Vagina (tissue), 2 donors: ENCODE data around the gene KMT2C. TPM values are rescaled to one million over a fixed set of nuclear protein-coding genes. Genes with fewer than 3 reads are reported as not detected.
A peak's percentile ranks its signal among the peaks of the same experiment; 100 is the strongest.

Experiments used
- DNase-seq, 2 donors: peaks; one replicate each; pipeline ENCODE4 v3.0.0-alpha.2; 2017; ENCODE audit errors: extremely low spot score in 2 of 2
- H3K27ac ChIP-seq: fragments of 200-600 bp; sonication (generic); one replicate; pipeline ENCODE4 v1.5.1; 2019
- H3K27me3 ChIP-seq: fragments of 200-600 bp; sonication (generic); one replicate; pipeline ENCODE4 v1.5.1; 2019
- H3K36me3 ChIP-seq, 2 donors: fragments of 200-600 bp; sonication (generic); one replicate each; pipeline ENCODE4 v1.5.1; 2017 to 2019
- H3K4me1 ChIP-seq: fragments of 200-600 bp; sonication (generic); one replicate; pipeline ENCODE4 v1.5.1; 2019
- H3K4me3 ChIP-seq, 2 donors: fragments of 200-600 bp; sonication (generic); 1 replicate in 1 of 2; 2 replicates in 1 of 2; pipeline ENCODE4 v1.5.1; 2016 to 2019
- H3K9me3 ChIP-seq: fragments of 200-600 bp; sonication (generic); one replicate; pipeline ENCODE4 v1.5.1; 2019
- POLR2A ChIP-seq, 2 donors: fragments of 450-650 bp; IDR thresholded peaks; one replicate each; pipeline ENCODE4 v1.6.1; 2017; ENCODE audit warnings: antibody characterized with exemption in 2 of 2, mild to moderate bottlenecking in 2 of 2, moderate library complexity in 2 of 2
- POLR2AphosphoS5 ChIP-seq, 2 donors: sonication (generic); formaldehyde crosslinking; IDR thresholded peaks; one replicate each; pipeline ENCODE4 v1.9.0; 2017; ENCODE audit warnings: antibody characterized with exemption in 2 of 2, mild to moderate bottlenecking in 2 of 2, low read depth in 1 of 2; ENCODE audit not compliant: insufficient read depth in 1 of 2
- intact Hi-C: fragments of 100-400 bp; cut with DNase I; formaldehyde crosslinking; loops from one replicate; pipeline ENCODE4 v1.15.1; 2023
- total RNA-seq: library from RNA; depleted of rRNA; stranded (reverse); fragments of >200 nt; gene quantifications from one replicate; pipeline ENCODE4 v1.2.3, GENCODE V29; 2016
- TF ChIP-seq, protein P1 (sequence below), 3 experiments: fragments of 450-650 bp in 2 of 3; fragments of 200-600 bp in 1 of 3; sonication (generic) in 1 of 3; IDR thresholded peaks; one replicate each; pipeline ENCODE4 v1.5.1; 2017 to 2019; ENCODE audit warnings: antibody characterized with exemption in 3 of 3, mild to moderate bottlenecking in 2 of 3, moderate library complexity in 2 of 3

KMT2C gene
- total RNA-seq, 1 donor from 2014 or later: 62.6 TPM

DNA sequence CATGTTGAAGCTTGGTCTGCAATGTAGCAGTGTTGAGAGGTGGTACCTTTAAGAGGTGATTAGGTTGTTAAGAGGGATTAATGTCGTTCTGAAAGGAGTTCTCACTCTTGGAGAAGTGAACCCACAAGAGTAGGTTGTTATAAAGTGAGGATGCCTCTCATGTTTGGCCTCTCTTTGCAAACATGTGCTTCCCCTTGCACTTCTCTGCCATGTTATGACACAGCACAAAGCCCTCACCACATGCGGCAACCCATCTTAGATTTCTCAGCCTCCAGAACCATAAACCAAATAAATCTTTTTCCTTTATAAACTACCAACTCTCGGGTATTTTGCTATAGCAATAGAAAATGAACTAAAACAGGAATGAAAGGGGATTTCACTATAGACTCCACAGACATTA, 66.3 kb downstream of the KMT2C start:
- Histone ChIP-seq H3K4me3 (no peak overlapping the region), H3K9me3 (no peaks in the 10 kb centered on the region), H3K27ac (no peak overlapping the region), H3K27me3 (no peaks in the 10 kb centered on the region), H3K36me3 (no peaks in the 10 kb centered on the region), H3K4me1 (peaks cover 24% of the 10 kb centered on the region)
- TF ChIP-seq, protein P1, sequence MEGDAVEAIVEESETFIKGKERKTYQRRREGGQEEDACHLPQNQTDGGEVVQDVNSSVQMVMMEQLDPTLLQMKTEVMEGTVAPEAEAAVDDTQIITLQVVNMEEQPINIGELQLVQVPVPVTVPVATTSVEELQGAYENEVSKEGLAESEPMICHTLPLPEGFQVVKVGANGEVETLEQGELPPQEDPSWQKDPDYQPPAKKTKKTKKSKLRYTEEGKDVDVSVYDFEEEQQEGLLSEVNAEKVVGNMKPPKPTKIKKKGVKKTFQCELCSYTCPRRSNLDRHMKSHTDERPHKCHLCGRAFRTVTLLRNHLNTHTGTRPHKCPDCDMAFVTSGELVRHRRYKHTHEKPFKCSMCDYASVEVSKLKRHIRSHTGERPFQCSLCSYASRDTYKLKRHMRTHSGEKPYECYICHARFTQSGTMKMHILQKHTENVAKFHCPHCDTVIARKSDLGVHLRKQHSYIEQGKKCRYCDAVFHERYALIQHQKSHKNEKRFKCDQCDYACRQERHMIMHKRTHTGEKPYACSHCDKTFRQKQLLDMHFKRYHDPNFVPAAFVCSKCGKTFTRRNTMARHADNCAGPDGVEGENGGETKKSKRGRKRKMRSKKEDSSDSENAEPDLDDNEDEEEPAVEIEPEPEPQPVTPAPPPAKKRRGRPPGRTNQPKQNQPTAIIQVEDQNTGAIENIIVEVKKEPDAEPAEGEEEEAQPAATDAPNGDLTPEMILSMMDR (IDR thresholded peaks at IDR 0.05): no peak
- TF ChIP-seq POLR2AphosphoS5 (IDR thresholded peaks at IDR 0.05; ENCODE audit: insufficient read depth in 1 of 2, low read depth in 1 of 2) (no peak), POLR2A (IDR thresholded peaks at IDR 0.05) (no peak)
- intact Hi-C loops: no loop called here
- no peak for DNase-seq

- Histone ChIP-seq H3K36me3 (no peaks in the 10 kb centered on the region), H3K9me3 (no peaks in the 10 kb centered on the region), H3K4me1 (peaks cover 39% of the 10 kb centered on the region), H3K4me3 (peak overlapping the region in 1 of 2 donors; percentile 11), H3K27ac (no peak overlapping the region), H3K27me3 (no peaks in the 10 kb centered on the region)
- TF ChIP-seq POLR2AphosphoS5 (IDR thresholded peaks at IDR 0.05; ENCODE audit: insufficient read depth in 1 of 2, low read depth in 1 of 2) (no peak), POLR2A (IDR thresholded peaks at IDR 0.05) (no peak)
- TF ChIP-seq, protein P1 (IDR thresholded peaks at IDR 0.05): no peak
- intact Hi-C loops: no loop called here
- no peak for DNase-seq
Observed at GRCh38 chr7:152367170-152367569, 68.6 kb downstream of the KMT2C start.

- DNase-seq: no peak
- no peaks in the 10 kb centered on the region for H3K36me3 ChIP-seq
- no peaks in the 10 kb centered on the region for H3K9me3 ChIP-seq
- H3K27ac ChIP-seq: no peak overlapping the region
- H3K4me1 ChIP-seq: peaks cover 44% of the 10 kb centered on the region
- intact Hi-C loops: no loop called here
- TF ChIP-seq POLR2AphosphoS5 (IDR thresholded peaks at IDR 0.05; ENCODE audit: insufficient read depth in 1 of 2, low read depth in 1 of 2): no peak
- TF ChIP-seq, protein P1 (IDR thresholded peaks at IDR 0.05): no peak
- no peak for TF ChIP-seq POLR2A (IDR thresholded peaks at IDR 0.05)
- peak overlapping the region in 1 of 2 donors; percentile 11 for H3K4me3 ChIP-seq
- H3K27me3 ChIP-seq: no peaks in the 10 kb centered on the region
Observed at GRCh38 chr7:152366662-152367061, 69.1 kb downstream of the KMT2C start.

GRCh38 chr7:152365982-152366603, 69.7 kb downstream of the KMT2C start:
- intact Hi-C loops: no loop called here
- H3K4me1 ChIP-seq: peaks cover 46% of the 10 kb centered on the region
- H3K27ac ChIP-seq: no peak overlapping the region
- no peaks in the 10 kb centered on the region for H3K27me3 ChIP-seq
- peak overlapping the region in 1 of 2 donors; percentile 11 for H3K4me3 ChIP-seq
- TF ChIP-seq POLR2AphosphoS5 (IDR thresholded peaks at IDR 0.05; ENCODE audit: insufficient read depth in 1 of 2, low read depth in 1 of 2) (no peak), POLR2A (IDR thresholded peaks at IDR 0.05) (no peak)
- TF ChIP-seq, protein P1 (IDR thresholded peaks at IDR 0.05): no peak
- no peak for DNase-seq
- no peaks in the 10 kb centered on the region for H3K36me3 ChIP-seq
- no peaks in the 10 kb centered on the region for H3K9me3 ChIP-seq

- DNase-seq: no peak
- H3K4me1 ChIP-seq: peaks cover 55% of the 10 kb centered on the region
- TF ChIP-seq POLR2AphosphoS5 (IDR thresholded peaks at IDR 0.05; ENCODE audit: insufficient read depth in 1 of 2, low read depth in 1 of 2) (no peak), POLR2A (IDR thresholded peaks at IDR 0.05) (no peak)
- TF ChIP-seq, protein P1 (IDR thresholded peaks at IDR 0.05): no peak
- H3K4me3 ChIP-seq: no peak overlapping the region
- H3K27me3 ChIP-seq: no peaks in the 10 kb centered on the region
- H3K9me3 ChIP-seq: no peaks in the 10 kb centered on the region
- intact Hi-C loops: no loop called here
- no peak overlapping the region for H3K27ac ChIP-seq
- no peaks in the 10 kb centered on the region for H3K36me3 ChIP-seq
Observed at GRCh38 chr7:152363798-152364197, 72.0 kb downstream of the KMT2C start.
